LNCAP (cell line): ENCODE measurements around the gene ARHGAP10.

Source experiments
- TF ChIP-seq, protein P1 (sequence below): fragments of 450-650 bp; IDR thresholded peaks from 2 replicates; pipeline ENCODE4 v1.5.1; 2017; ENCODE audit warnings: mild to moderate bottlenecking

Gene ARHGAP10

GRCh38 chr4:147805946-147806345, 74.1 kb downstream of the ARHGAP10 start:
- TF ChIP-seq, protein P1, sequence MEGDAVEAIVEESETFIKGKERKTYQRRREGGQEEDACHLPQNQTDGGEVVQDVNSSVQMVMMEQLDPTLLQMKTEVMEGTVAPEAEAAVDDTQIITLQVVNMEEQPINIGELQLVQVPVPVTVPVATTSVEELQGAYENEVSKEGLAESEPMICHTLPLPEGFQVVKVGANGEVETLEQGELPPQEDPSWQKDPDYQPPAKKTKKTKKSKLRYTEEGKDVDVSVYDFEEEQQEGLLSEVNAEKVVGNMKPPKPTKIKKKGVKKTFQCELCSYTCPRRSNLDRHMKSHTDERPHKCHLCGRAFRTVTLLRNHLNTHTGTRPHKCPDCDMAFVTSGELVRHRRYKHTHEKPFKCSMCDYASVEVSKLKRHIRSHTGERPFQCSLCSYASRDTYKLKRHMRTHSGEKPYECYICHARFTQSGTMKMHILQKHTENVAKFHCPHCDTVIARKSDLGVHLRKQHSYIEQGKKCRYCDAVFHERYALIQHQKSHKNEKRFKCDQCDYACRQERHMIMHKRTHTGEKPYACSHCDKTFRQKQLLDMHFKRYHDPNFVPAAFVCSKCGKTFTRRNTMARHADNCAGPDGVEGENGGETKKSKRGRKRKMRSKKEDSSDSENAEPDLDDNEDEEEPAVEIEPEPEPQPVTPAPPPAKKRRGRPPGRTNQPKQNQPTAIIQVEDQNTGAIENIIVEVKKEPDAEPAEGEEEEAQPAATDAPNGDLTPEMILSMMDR: no peak

DNA sequence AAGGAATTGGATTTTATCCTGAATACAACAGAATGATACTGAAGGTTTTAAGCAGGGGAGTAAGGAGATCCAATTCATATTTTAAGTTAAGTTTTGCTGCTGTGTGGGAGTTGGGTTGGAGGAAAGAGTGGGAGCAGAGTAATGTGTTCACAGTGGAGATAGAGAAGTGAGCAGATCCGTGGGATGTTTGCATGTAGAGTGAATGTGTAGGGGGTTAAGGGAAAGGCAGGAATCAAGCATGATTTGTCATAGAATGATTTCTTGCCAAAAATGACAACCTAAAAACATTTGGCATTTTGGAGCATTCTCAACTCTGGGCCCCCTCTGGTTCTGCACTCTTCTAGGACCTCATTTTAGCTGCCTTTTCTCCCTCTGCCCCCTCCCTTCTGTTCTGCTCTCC, 76.6 kb downstream of the ARHGAP10 start:
- TF ChIP-seq, protein P1: no peak

- TF ChIP-seq, protein P1: no peak
Observed at GRCh38 chr4:147809211-147809610, 77.3 kb downstream of the ARHGAP10 start.

DNA sequence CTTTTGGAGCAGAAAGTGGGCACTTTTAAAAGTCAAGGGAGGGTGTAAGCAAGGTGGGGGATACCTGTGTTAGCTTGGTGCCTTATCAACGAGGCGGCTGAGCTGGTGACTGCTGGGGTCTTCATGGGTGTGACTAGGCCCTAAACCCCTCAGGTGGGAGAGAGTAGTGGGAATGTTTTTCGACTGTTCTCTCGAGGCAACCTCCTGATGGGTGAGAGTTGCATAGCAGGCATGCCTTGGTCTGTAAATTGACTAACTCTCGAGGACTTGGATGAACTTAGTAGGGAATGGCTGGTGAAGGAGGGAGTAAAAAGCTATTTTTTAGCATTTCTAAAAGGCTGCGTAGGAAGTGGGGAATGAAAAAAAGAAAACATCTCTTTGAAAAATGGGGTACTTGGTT, 80.0 kb downstream of the ARHGAP10 start:
- TF ChIP-seq, protein P1: no peak

DNA sequence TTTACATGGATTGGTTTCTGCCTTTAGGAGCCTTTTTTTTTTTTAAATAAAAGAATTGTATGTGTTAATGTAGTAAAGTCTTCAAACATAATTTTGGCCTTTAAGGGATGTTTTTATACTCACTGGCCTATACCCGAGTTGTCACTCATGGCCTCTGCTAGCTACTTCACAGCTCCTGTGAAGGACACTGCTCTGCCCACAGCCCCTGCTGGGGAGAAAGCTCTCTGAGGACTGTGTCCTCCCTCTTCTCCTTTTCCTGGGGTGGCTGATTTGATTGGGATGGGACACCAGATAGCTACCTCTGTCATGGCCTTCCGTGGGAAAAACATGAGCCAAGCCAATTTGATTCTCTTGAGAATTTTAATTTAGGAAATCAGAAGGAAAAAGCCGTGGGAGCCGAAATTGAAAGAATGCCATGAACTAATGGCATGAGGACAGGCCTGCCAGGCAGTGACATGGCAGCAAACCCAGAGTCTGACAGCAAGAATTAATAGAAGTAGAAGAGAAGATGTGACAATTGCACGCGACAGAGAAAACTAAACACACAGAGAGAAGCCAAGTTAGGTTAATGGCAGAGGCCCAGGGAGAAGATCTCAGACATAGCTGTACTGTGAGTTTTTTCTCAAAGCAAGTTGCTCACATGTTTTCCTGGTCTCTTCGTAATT, 81.4 kb downstream of the ARHGAP10 start:
- TF ChIP-seq, protein P1: no peak

DNA sequence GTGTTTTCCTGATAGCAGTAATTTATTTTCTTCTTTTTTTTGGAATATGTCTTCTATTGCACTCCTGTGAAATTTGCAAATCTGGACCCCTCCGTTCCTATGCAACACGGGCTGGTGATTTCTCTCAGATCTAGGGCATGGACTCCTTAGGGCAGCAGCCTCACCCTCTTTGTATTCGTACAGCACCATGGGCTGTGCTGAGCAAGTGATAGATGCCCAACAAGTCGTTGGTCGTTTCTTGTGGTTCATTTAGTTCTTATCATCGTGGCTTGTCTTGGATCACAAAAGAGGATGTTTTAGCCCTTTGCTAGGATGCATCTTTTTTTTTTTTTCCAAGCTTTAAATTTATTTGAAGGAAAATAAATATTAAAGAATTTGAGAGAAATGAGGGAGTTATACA, 82.1 kb downstream of the ARHGAP10 start:
- TF ChIP-seq, protein P1: no peak

- TF ChIP-seq, protein P1: no peak
Observed at GRCh38 chr4:147814376-147814775, 82.5 kb downstream of the ARHGAP10 start.

DNA sequence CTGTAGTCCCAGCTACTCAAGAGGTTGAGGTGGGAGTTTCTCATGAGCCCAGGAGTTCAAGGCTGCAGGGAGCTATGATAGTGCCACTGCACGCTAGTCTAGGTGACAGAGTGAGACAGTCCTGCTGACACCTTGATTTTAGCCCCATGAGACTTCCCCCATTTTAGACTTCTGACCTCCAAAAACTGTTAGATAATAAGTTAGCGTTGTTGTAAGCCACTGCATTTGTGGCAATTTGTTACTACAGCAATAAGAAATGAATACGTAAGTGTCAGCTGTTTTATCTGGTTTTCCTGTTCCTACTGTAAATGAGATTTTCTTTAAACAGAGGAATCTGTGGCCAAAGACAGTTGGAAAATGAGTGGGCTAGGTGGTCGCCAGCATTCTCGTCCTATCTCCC, 83.9 kb downstream of the ARHGAP10 start:
- TF ChIP-seq, protein P1: no peak
